Fibroblast of peridontal ligament (primary cell): ENCODE measurements around the gene ARHGAP26.
"Not testable (repeated sequence)": the region's sequence is repeated elsewhere in the genome, so short reads cannot be mapped to it uniquely, and the experiment has no call there.

Experiments
- DNase-seq: peaks from one replicate; pipeline ENCODE4 v3.0.0-alpha.2; 2010; ENCODE audit errors: extremely low read depth

ARHGAP26 gene

GRCh38 chr5:142959683-142960657 lies 189.8 kb downstream of the ARHGAP26 start:
- no peak for DNase-seq

- DNase-seq, result no peak
Measured at GRCh38 chr5:142961440-142962173, 191.4 kb downstream of the ARHGAP26 start.

- DNase-seq, result no peak
Measured at GRCh38 chr5:142962174-142962533, 192.0 kb downstream of the ARHGAP26 start.

GRCh38 chr5:142965258-142966120 lies 195.3 kb downstream of the ARHGAP26 start:
- not testable (repeated sequence) for DNase-seq

GRCh38 chr5:142966121-142966420 lies 195.9 kb downstream of the ARHGAP26 start:
- no peak for DNase-seq

GRCh38 chr5:142969186-142969585 lies 199.0 kb downstream of the ARHGAP26 start:
- no peak for DNase-seq

- no peak for DNase-seq
Measured at GRCh38 chr5:142969624-142970439, 199.7 kb downstream of the ARHGAP26 start.

- DNase-seq, result no peak
Measured at GRCh38 chr5:142970440-142971030, 200.4 kb downstream of the ARHGAP26 start.

- no peak for DNase-seq
Measured at GRCh38 chr5:142971303-142972013, 201.3 kb downstream of the ARHGAP26 start.

- no peak for DNase-seq
Measured at GRCh38 chr5:142972064-142972570, 201.9 kb downstream of the ARHGAP26 start.

GRCh38 chr5:142973932-142974331 lies 203.8 kb downstream of the ARHGAP26 start:
- DNase-seq, result no peak

GRCh38 chr5:142974409-142974808 lies 204.2 kb downstream of the ARHGAP26 start:
- DNase-seq, result no peak

- no peak for DNase-seq
Measured at GRCh38 chr5:142976861-142977260, 206.7 kb downstream of the ARHGAP26 start.

- DNase-seq, result peak; percentile 47
Measured at GRCh38 chr5:142977363-142978051, 207.3 kb downstream of the ARHGAP26 start.

GRCh38 chr5:142978252-142978651 lies 208.1 kb downstream of the ARHGAP26 start:
- DNase-seq, result no peak

GRCh38 chr5:142978726-142979125 lies 208.5 kb downstream of the ARHGAP26 start:
- no peak for DNase-seq

- no peak for DNase-seq
Measured at GRCh38 chr5:142979636-142980035, 209.5 kb downstream of the ARHGAP26 start.

GRCh38 chr5:142981475-142981874 lies 211.3 kb downstream of the ARHGAP26 start:
- DNase-seq, result no peak
